Measurements from ENCODE around the gene RHNO1. TPM values are rescaled to one million over a fixed set of nuclear protein-coding genes. Genes with fewer than 3 reads are reported as not detected.

Gene RHNO1
- total RNA-seq, 1 donor from 2014 or later = 3.6 TPM

DNA sequence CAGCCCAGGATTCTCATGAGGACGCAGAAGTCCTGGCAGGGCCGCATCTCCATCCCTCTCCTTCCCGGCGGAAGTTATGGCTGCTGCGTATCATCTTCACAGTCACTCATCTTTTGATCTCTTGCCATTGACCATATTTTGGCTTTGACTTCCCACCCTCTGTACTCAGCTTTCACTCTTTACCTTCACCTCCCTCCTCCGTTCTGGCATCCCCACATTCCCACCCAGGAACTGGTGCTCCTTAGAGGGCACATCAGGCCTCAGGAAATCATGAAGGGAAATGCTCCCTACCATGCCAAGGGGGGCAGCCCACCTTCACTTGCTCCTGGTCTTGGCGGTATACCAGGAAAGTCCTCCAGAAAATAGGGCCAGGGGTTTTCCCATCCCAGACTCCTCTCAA, 21.5 kb upstream of the RHNO1 start:
- Histone ChIP-seq H3K27me3 (ENCODE audit: low read depth) (no peaks in the 10 kb centered on the region), H3K4me3 (no peak overlapping the region), H3K4me1 (peaks cover 4% of the 10 kb centered on the region), H3K9me3 (replicated peaks) (no peaks in the 10 kb centered on the region), H3K36me3 (no peaks in the 10 kb centered on the region), H3K27ac (replicated peaks) (no peak overlapping the region)
- TF ChIP-seq, protein P1, sequence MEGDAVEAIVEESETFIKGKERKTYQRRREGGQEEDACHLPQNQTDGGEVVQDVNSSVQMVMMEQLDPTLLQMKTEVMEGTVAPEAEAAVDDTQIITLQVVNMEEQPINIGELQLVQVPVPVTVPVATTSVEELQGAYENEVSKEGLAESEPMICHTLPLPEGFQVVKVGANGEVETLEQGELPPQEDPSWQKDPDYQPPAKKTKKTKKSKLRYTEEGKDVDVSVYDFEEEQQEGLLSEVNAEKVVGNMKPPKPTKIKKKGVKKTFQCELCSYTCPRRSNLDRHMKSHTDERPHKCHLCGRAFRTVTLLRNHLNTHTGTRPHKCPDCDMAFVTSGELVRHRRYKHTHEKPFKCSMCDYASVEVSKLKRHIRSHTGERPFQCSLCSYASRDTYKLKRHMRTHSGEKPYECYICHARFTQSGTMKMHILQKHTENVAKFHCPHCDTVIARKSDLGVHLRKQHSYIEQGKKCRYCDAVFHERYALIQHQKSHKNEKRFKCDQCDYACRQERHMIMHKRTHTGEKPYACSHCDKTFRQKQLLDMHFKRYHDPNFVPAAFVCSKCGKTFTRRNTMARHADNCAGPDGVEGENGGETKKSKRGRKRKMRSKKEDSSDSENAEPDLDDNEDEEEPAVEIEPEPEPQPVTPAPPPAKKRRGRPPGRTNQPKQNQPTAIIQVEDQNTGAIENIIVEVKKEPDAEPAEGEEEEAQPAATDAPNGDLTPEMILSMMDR (IDR thresholded peaks at IDR 0.05; ENCODE audit: borderline replicate concordance) = no peak
- DNase-seq = no peak
- intact Hi-C loops (cut with micrococcal nuclease) = no loop called here

DNA sequence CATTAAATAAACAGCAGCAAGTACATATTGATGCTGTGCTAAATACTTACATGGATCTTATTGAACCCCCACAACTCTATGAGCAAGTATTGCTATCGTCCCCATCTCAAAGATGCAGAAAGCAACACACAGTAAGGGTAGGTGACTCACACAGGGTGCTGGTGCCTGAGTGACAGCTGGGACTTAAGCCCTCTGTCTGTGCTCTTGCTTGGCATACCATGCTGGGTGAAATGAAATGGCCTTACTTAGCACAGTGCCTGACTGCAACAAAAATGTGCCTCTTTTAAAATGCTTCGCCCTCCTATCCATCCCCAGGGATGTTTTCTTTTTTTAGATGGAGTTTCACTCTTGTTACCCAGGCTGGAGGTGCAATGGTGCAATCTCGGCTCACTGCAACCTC, 21.0 kb upstream of the RHNO1 start:
- no peak overlapping the region for H3K27ac ChIP-seq (replicated peaks)
- H3K4me1 ChIP-seq = peaks cover 4% of the 10 kb centered on the region
- DNase-seq = no peak
- intact Hi-C loops (cut with micrococcal nuclease) = no loop called here
- no peaks in the 10 kb centered on the region for H3K27me3 ChIP-seq (ENCODE audit: low read depth)
- no peaks in the 10 kb centered on the region for H3K36me3 ChIP-seq
- H3K4me3 ChIP-seq = no peak overlapping the region
- H3K9me3 ChIP-seq (replicated peaks) = no peaks in the 10 kb centered on the region
- TF ChIP-seq, protein P1 (IDR thresholded peaks at IDR 0.05; ENCODE audit: borderline replicate concordance) = no peak

DNA sequence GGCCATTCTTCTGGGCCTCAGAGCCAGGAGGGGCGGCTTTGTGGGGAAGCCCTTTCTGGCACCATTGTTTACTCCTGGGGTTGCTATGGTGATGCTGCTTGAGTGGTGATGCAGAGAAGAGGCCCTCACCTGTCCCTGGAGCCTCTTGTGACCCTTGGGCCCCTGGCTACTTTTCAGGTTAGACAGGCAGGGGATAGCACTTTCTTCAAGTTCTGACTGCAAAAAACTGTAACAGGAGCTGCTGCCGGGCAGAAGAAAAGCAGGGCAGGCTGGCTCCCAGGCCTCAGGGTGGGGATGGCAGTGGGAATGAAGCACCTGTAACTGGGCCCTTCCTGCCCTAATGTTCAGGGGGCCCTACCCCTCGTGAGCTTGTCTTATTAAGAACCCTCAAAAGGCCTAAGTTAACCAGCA, 20.0 kb upstream of the RHNO1 start, which contains the start of gene TEX52:
TEX52 (minus strand) TSS at position 19 of the 411 bp plus-strand sequence; CDS start at position 6, 13 bp downstream.
- Histone ChIP-seq H3K9me3 (replicated peaks) (no peaks in the 10 kb centered on the region), H3K27ac (replicated peaks) (no peak within 1 kb of the TSS), H3K4me1 (peaks cover 4% of the 10 kb centered on the region), H3K27me3 (ENCODE audit: low read depth) (no peaks in the 10 kb centered on the region), H3K36me3 (no peaks in the 10 kb centered on the region), H3K4me3 (no peak within 1 kb of the TSS)
- TF ChIP-seq, protein P1 (IDR thresholded peaks at IDR 0.05; ENCODE audit: borderline replicate concordance) = no peak
- intact Hi-C loops (cut with micrococcal nuclease) = no loop called here
- no peak for DNase-seq

DNA sequence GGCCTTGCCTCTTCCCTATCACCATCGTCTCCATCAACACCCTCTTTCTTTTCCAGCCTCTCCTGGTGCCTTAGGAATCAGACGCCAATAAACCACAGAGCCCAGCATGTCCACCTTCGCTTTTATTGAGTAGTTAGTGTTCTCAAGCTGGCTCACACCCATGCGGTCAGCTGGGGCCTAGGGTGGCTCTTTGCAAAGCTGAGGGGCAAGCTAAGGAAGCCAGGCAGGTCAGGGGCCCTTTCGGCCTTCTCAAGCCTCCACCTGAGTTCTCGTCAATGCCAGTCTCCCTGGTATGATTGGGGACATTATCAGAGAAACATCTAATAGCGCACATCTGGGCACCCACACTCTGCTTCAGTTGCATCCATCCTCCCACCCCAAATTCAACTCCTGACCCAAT, 19.4 kb upstream of the RHNO1 start:
- intact Hi-C loops (cut with micrococcal nuclease) = no loop called here
- H3K27ac ChIP-seq (replicated peaks) = no peak overlapping the region

DNA sequence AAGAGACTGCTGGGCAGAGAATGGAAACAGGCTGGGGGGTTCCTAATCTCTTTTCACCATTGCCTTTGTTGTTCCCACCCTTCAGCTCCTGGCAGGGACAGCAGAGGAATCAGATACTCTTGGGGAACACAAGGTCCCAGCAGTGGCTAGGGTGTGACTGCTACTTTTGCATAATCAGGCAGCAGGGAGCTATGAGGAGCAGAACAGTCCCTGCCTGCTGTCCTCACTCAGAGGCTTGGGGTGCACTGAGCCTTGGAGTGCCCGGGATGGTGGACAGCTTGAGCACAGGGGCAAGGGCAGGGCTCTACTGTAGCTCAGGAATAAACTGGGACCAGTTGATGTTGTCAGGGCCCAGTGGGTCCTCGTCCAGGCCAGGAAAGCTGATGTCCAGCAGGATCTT, 18.7 kb upstream of the RHNO1 start:
- Histone ChIP-seq H3K27ac (replicated peaks) (peak overlapping the region; percentile 51), H3K4me3 (no peak overlapping the region), H3K36me3 (no peaks in the 10 kb centered on the region), H3K27me3 (ENCODE audit: low read depth) (no peaks in the 10 kb centered on the region), H3K9me3 (replicated peaks) (no peaks in the 10 kb centered on the region), H3K4me1 (peaks cover 4% of the 10 kb centered on the region)
- DNase-seq = no peak
- TF ChIP-seq, protein P1 (IDR thresholded peaks at IDR 0.05; ENCODE audit: borderline replicate concordance) = no peak
- intact Hi-C loops (cut with micrococcal nuclease) = no loop called here

More for the DNA sequence above, 19.4 kb upstream of the RHNO1 start:
- no peak for DNase-seq
- H3K36me3 ChIP-seq = no peaks in the 10 kb centered on the region
- no peaks in the 10 kb centered on the region for H3K27me3 ChIP-seq (ENCODE audit: low read depth)
- peaks cover 4% of the 10 kb centered on the region for H3K4me1 ChIP-seq
- TF ChIP-seq, protein P1 (IDR thresholded peaks at IDR 0.05; ENCODE audit: borderline replicate concordance) = no peak
- H3K9me3 ChIP-seq (replicated peaks) = no peaks in the 10 kb centered on the region
- no peak overlapping the region for H3K4me3 ChIP-seq

Measured in left ventricle myocardium inferior (tissue), 1 donor.